GM19328 (cell line): ENCODE measurements around the gene METTL8.

ENCODE experiments used
- ATAC-seq: cut with Tn5 transposase; IDR thresholded peaks from one replicate; pipeline ENCODE4 v1.9.1; 2021; ENCODE audit warnings: mild to moderate bottlenecking, moderate library complexity; ENCODE audit not compliant: unreplicated experiment

METTL8 gene

GRCh38 chr2:171346723-171347557 lies 86.8 kb downstream of the METTL8 start:
- ATAC-seq = no peak

DNA sequence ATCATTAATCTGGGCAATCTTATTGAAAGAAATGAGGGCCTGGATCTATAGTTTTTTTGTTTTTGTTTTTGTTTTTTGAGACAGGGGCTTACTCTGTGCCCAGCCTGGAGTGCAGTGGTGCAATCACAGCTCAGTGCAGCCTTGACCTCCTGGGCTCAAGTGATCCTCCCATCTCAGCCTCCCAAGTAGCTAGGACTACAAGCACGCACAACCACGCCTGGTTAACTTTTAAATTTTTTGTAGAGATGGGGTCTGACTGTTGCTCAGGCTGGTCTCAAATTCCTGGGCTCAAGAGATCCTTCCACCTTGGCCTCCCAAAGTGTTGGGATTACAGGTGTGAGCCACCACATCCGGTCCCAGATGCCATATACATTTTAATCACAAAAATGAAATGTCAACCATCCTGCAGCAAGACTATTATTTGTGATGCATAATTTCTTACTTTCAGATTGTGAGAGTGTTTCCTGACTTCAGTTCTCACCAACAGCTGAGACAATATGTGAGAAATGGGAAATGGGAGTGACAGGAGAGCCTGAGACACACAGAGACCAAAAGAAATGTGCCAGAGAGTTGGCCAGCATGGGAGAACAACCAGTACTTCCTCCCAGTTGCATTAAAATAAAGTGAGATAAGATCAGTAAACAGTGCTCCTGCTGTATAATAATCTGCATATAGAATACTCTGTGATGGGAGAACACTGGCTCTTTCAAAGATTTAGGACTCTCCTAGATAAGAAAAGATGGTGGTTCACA lies 87.6 kb downstream of the METTL8 start:
- ATAC-seq = no peak

GRCh38 chr2:171344182-171344581 lies 89.6 kb downstream of the METTL8 start:
- no peak for ATAC-seq

- no peak for ATAC-seq
Measured at GRCh38 chr2:171342067-171342413, 91.8 kb downstream of the METTL8 start.

DNA sequence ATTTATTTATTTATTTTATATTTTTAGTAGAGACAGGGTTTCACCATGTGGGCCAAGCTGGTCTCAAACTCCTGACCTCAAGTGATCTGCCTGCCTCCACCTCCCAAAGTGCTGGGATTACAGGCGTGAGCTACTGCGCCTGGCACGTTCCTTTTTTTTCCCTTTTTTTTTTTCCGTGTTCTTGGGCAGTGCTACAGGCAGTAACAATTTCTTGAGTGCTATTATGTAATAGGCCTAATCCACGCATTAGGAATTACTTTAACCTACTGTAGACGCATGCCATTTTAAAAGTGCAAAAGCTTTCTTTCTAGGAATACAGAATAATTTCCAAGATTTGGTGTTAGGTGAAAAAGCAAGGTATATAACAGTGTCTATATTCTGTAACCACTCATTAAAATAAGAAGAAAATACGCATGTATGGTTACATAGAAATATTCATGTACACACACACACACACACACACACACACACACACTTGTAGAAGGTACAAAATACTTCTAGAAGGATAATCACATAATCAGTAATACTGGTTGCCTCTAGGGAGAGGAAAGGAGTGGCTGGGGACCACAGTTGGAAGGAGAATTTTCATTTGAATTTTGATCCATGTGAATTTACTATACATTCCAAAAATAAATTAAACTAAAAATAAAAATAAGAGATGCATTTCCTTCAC lies 92.3 kb downstream of the METTL8 start:
- no peak for ATAC-seq

- ATAC-seq = no peak
Measured at GRCh38 chr2:171334946-171335345, 98.8 kb downstream of the METTL8 start.

DNA sequence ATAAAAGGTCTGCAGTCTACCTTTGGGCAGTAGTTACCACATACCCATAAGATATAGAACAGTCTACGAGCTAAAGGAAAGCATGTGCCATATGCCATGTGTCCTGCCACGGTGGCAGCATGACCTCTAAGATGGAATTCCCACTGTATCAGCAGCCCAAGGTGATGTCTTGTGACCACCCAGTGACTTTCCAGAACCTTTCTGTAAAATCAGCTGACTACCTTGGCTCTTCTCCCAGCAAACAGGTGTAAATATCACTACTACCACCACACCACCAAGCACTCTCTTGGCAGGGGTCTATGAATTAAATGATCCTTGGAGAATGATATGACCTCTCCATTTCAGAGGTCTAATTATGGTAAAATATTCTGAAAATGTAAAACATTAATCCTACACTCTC lies 99.6 kb downstream of the METTL8 start:
- no peak for ATAC-seq

- ATAC-seq = no peak
Measured at GRCh38 chr2:171330155-171330956, 103.4 kb downstream of the METTL8 start.

DNA sequence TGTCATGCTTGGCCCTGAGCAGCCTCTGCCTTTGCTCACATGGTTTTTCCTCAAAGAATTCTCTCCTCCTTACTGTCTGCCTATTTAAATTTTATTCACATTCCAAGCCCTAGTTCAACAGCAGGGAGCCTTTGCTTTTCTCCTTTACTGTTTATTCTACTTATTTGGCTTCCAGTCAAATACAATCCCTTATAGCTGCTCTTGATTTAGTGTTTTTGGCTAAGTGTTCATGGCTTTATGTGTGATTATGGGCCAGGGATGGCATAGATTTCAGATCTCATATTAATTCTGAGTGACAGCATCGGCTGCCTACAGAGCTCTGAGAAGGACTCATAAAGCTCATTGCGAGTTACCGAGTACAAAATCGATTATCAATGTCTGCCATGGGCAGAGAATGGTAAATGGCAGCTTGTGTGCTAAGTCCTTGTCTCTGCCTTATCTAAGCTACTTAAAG lies 106.7 kb downstream of the METTL8 start:
- no peak for ATAC-seq

DNA sequence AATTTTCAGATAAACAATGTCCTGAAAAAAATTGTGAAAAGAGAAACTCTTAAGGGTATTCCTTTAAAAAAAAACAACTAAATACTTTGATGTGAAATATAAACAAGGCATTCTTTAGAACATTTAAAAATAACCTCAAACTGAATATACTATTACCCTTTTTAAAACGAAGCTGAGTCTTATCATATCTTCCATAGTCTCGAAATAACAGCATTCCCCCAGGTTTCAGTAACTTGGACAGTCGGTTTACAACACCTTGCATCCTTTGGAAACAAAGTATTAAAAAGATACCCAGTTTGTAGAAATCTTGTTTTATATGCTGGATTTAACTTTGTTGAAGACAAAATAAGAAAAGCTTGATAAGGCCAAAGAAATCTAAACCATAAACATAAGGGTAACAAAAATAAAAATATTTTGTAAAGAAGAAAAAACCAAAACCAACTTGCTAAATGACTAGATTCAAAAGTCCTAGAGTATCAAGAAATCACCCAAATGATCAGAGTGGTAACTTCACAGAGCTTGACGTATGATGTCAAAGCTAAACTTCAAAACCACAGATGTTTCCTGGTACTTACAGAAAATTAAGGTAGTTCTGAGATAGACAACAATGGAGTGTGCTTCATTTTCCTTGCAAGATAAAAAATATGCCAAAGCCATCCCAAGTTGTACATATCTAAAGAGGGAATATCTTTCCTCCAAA lies 107.8 kb downstream of the METTL8 start:
- ATAC-seq = no peak

GRCh38 chr2:171323971-171324528 lies 109.7 kb downstream of the METTL8 start:
- ATAC-seq = no peak

DNA sequence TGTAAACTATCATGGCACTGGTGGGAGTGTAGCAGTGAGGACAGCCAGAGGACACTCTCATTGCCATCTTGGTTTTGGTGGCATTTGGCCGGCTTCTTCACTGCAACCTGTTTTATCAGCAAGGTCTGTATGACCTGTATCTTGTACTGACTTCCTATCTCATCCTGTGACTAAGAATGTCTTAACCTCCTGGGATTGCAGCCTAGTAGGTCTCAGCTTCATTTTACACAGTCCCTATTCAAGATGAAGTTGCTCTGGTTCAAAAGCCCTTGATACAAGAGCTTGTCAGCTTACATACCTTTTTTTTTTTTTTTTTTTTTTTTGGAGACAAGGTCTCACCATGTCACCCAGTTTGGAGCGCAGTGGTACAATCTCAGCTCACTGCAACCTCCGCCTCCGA lies 110.9 kb downstream of the METTL8 start:
- no peak for ATAC-seq

- no peak for ATAC-seq
Measured at GRCh38 chr2:171320731-171321130, 113.1 kb downstream of the METTL8 start.

- no peak for ATAC-seq
Measured at GRCh38 chr2:171320208-171320621, 113.6 kb downstream of the METTL8 start.

DNA sequence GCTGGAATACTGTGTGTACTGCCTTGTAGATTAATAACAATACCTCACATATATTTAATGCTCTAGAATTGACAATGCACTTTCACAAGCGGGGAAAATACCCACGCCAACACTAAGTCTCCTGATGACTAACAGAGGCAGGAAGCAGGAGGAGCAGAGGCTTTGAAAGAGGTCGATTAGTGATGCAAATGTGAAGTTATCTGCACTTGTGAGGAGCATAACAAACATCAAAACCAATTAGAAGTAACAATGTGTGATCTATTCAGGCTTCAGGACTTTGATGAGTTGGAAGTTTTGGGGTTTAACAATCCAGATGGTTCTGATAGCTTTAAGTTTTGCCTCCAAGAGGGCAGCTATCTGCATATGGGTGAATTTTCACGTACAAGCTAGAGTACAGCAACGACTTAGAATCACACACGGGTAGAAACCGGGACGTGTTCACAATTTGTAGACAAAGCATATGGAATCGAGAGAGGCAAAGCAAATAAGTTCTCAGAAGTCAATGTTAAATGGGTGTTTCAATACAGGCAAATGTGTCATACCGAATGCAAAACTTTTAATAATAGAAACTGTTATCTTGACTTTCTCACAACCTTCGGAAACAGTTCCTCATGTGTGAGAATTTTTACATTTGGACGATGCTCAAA lies 114.5 kb downstream of the METTL8 start:
- peak; percentile 41 for ATAC-seq

DNA sequence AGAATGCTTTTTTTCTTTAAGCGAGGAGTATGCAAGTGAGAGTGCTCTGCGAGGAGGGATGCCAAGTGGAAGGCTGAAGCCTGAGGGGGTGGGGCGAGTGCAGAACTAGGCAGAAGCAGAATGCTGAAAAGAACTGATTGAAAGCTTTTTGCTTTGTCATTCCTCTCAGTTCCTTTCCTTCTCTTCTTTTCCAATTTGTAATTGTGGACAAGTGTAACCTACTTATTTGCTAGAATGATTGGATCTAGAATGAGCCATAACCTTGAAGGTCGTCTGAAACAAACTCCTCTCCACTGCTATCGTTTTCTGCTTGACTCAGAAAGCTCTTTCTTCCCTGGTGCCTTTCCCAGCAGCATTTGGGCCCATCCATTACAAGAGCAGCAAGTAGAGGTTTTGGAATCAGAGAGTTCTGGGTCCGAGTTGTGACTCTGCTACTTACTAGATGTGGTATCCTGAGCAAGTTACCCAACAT lies 115.3 kb downstream of the METTL8 start:
- ATAC-seq = no peak

DNA sequence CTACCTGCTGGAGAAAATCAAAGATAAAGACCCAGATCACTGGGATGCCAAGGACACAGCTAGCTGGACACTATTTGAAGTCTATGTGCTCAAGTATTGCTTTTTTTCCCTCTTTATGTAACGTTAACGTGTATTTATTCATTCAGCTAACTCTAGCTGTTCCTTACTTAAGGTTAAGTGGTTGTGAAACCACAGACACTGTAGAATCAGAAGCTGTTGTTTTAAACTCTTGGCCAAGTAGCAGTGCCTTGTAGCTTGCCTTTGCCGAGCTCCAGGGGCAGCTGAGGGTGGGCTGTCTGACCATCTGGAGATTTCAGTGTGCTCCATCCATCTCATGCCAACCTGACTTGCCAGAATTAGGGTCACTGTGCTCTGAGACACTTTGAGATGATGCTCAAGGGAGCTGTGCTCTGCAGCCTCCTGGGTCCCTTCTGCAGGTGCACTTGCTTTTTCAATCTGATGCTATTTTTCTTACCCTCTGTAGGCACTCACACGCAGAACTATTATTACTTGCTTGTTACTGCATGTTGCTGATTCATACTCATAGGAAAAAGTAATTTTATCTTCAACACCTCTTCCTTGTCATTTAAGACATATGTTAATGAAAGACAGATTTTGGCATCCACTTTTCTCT lies 116.2 kb downstream of the METTL8 start:
- no peak for ATAC-seq

GRCh38 chr2:171316755-171317337 lies 116.9 kb downstream of the METTL8 start:
- ATAC-seq = no peak
